Astrocyte of the spinal cord (primary cell): ENCODE measurements around the gene VEZT.
"Not testable (repeated sequence)": the region's sequence is repeated elsewhere in the genome, so short reads cannot be mapped to it uniquely, and the experiment has no call there.

Experiments
- DNase-seq: peaks from one replicate; pipeline ENCODE4 v3.0.0; 2011; ENCODE audit warnings: low read depth, low spot score
- H3K4me3 ChIP-seq: 2 replicates; pipeline ENCODE4 v1.5.1; 2011; ENCODE audit warnings: low read depth, mild to moderate bottlenecking, low read length, moderate library complexity
- in situ Hi-C: cut with HindIII; loops from 2 replicates; pipeline ENCODE4 v1.10.0; 2017; ENCODE audit warnings: low sequenced_read_pairs
- TF ChIP-seq, protein P1 (sequence below): IDR thresholded peaks from 2 replicates; pipeline ENCODE4 v1.5.1; 2012; ENCODE audit warnings: low read depth, mild to moderate bottlenecking, low read length, inconsistent platforms

Gene VEZT

DNA sequence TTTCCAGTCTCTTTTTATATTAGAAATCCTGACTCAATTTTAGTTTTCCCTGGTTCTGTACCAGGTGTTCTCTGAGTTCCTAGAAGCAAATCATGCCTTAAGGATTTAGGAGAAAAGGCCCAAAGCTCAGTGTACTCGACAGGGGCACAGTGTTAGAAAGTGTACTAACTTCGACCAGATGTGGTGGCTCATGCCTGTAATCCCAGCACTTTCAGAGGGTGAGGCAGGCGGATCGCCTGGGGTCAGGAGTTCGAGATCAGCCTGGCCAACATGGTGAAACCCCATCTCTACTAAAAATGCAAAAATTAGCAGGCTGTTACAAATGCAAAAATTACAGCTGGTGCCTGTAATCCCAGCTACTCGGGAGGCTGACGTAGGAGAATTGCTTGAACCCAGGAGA is 12.0 kb downstream of the VEZT start:
- H3K4me3 ChIP-seq, result no peak overlapping the region
- in situ Hi-C loops, result no loop called here
- DNase-seq, result no peak
- TF ChIP-seq, protein P1, sequence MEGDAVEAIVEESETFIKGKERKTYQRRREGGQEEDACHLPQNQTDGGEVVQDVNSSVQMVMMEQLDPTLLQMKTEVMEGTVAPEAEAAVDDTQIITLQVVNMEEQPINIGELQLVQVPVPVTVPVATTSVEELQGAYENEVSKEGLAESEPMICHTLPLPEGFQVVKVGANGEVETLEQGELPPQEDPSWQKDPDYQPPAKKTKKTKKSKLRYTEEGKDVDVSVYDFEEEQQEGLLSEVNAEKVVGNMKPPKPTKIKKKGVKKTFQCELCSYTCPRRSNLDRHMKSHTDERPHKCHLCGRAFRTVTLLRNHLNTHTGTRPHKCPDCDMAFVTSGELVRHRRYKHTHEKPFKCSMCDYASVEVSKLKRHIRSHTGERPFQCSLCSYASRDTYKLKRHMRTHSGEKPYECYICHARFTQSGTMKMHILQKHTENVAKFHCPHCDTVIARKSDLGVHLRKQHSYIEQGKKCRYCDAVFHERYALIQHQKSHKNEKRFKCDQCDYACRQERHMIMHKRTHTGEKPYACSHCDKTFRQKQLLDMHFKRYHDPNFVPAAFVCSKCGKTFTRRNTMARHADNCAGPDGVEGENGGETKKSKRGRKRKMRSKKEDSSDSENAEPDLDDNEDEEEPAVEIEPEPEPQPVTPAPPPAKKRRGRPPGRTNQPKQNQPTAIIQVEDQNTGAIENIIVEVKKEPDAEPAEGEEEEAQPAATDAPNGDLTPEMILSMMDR, result no peak

DNA sequence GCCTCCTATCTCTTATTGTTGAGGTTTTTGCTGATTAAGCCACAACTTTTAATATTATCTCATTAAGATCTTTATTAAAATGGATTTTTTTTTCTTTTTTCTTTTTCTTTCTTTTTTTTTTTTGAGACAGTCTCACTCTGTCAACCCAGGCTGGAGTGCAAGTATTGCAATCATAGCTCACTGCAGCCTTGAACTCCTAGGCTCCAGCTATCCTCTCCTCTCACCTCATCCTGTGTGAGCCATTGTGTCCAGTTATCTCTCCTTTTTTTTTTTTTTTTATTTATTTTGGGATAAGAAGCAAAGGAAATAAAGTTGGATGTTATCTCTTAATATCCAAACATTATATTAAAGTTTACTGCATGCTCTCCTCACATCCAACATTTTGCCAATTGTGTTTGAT is 12.7 kb downstream of the VEZT start:
- in situ Hi-C loops, result no loop called here
- no peak overlapping the region for H3K4me3 ChIP-seq
- no peak for DNase-seq
- TF ChIP-seq, protein P1, result no peak

DNA sequence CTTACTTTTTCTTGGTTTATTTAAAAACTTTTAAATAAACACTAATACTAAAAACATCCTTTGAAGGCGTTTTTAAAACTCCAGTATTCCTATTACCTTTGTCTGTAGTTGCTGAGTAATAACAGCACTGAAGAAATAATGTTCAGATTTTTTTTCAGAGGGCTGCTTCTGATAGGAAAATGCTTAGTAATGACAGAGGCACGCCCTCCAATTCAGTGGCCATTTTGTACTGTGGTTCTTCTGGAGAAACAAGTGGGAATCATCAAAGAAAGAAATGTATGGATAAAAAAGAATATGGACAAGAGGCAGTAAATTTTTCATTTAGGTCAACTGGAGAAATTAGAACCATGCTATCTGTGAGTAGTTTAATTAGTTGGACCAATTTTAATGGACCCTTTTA is 13.6 kb downstream of the VEZT start:
- TF ChIP-seq, protein P1, result no peak
- peak; percentile 60 for DNase-seq
- in situ Hi-C loops, result no loop called here
- H3K4me3 ChIP-seq, result no peak overlapping the region

- H3K4me3 ChIP-seq, DNase-seq, in situ Hi-C loops: not testable (repeated sequence)
These were observed 16.6 kb downstream of the VEZT start for GRCh38 chr12:95234187-95234586.

DNA sequence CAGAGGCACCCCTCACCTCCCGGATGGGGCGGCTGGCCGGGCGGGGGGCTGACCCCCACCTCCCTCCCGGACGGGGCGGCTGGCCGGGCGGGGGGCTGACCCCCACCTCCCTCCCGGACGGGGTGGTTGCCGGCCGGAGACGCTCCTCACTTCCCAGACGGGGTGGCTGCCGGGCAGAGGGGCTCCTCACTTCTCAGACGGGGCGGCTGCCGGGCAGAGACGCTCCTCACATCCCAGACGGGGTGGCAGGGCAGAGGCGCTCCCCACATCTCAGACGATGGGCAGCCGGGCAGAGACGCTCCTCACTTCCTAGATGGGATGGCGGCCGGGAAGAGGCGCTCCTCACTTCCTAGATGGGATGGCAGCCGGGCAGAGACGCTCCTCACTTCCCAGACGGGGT is 18.0 kb downstream of the VEZT start:
- in situ Hi-C loops, H3K4me3 ChIP-seq, DNase-seq: not testable (repeated sequence)

DNA sequence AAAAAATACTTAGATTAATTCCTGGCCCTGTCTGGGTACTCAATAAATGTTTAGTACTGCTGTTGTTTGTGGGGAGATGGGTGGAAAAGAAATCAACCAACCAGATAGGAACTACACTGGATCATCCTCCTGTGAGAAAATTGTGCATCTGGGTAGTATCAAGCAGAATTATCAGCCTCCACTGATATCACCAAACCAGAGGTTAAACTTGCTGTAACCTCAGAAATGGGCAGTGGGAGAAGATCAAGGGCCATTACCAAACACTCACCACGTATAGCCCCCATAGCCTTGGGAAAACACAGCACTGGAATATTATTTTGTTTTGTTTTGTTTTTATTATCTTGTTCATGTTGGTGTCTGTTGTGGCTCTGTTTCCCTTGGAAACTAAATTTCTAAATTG is 19.7 kb downstream of the VEZT start:
- DNase-seq, result no peak
- in situ Hi-C loops, result no loop called here
- no peak overlapping the region for H3K4me3 ChIP-seq
- TF ChIP-seq, protein P1, result no peak

DNA sequence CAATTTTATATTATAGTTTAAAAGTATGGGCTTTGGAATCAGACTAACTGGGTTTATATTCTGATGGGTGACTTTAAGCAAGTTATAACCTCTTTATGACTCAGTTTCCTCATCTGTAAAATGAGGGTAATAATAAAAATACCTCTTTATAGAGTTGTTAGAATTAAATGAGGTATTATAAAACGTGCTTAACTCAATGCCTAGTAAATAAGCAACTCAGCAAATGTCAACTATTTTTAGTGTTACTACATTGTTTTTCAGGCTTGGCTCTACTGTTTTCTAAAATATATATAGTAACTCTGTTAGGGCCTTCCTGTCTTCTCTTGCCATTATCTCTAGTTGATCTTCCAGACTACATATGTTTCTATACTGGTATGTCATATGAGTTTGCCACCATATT is 20.5 kb downstream of the VEZT start:
- H3K4me3 ChIP-seq, result no peak overlapping the region
- TF ChIP-seq, protein P1, result no peak
- DNase-seq, result no peak
- in situ Hi-C loops, result no loop called here

DNA sequence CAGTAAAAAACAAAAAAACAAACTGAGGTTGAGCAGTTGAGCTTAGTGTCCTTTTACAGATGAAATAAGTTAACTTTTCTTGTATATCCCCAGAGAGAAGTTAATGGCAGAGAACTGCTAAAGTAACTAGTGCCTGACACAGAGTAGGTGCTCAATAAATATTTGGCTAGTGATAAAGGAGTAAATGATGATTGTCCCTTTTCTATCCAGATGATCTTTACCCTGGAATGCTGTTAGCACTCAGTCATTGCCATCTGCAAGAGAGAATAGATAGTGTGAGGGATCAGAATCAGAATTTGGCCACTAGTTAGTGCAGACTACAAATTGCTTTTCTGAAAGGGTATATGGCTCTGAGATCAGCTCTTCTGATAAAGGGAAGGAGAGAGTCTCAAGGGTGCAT is 21.6 kb downstream of the VEZT start:
- in situ Hi-C loops, result no loop called here

DNA sequence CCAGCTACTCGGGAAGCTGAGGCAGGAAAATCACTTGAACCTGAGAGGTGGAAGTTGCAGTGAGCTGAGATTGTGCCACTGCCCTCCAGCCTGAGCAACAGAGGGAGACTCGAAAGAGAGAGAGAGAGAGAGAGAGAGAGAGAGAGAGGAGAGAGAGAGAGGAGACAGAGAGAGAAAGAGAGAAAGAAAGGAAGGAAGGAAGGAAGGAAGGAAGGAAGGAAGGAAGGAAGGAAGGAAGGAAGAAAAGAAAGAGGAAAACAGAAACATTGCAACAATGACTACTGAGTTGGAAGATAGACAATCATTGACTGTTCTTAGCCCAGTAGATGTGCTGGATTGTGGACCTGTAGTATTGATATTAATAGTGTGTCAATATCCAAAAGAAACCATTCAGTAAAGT is 22.2 kb downstream of the VEZT start:
- H3K4me3 ChIP-seq, in situ Hi-C loops, DNase-seq: not testable (repeated sequence)

More for the DNA sequence above, 21.6 kb downstream of the VEZT start:
- H3K4me3 ChIP-seq, result no peak overlapping the region
- TF ChIP-seq, protein P1, result no peak
- no peak for DNase-seq
